HL-60 (cell line): ENCODE results near the gene PAGE1.
"Not testable (repeated sequence)": the region's sequence is repeated elsewhere in the genome, so short reads cannot be mapped to it uniquely, and the experiment has no call there.

Experiments
- DNase-seq, 2 experiments: peaks; one replicate each; pipeline ENCODE4 v3.0.0-alpha.2; 2010 to 2020; ENCODE audit warnings: low read depth in 1 of 2, low spot score in 1 of 2
- H3K27ac ChIP-seq: fragments of 250-450 bp; sonication (Bioruptor Pico); replicated peaks from 2 replicates; pipeline ENCODE4 v1.5.1; 2020; ENCODE audit warnings: mild to moderate bottlenecking, moderate library complexity
- H3K27me3 ChIP-seq: fragments of 250-450 bp; sonication (Bioruptor Pico); 2 replicates; pipeline ENCODE4 v1.5.1; 2021; ENCODE audit warnings: mild to moderate bottlenecking, moderate library complexity; ENCODE audit not compliant: insufficient read depth, poor library complexity, severe bottlenecking
- H3K4me3 ChIP-seq: replicated peaks from 2 replicates; pipeline ENCODE4 v1.5.1; 2011; ENCODE audit warnings: mild to moderate bottlenecking, control low read depth, low read length; ENCODE audit not compliant: insufficient read depth
- GABPA ChIP-seq: IDR thresholded peaks from 2 replicates; pipeline ENCODE4 v1.6.1; 2012; ENCODE audit warnings: low read depth
- POLR2AphosphoS5 ChIP-seq: IDR thresholded peaks from 2 replicates; pipeline ENCODE4 v1.6.1; 2012; ENCODE audit warnings: low read depth
- SPI1 ChIP-seq: IDR thresholded peaks from 2 replicates; pipeline ENCODE4 v1.6.1; 2012; ENCODE audit warnings: low read depth, mild to moderate bottlenecking, borderline replicate concordance
- TF ChIP-seq, protein P1 (sequence below): IDR thresholded peaks from 2 replicates; pipeline ENCODE4 v1.6.1; 2012; ENCODE audit warnings: low read depth; ENCODE audit not compliant: insufficient replicate concordance
- TF ChIP-seq, protein P2 (sequence below): IDR thresholded peaks from one replicate; pipeline ENCODE4 v1.5.1; 2011; ENCODE audit warnings: low read length, control low read depth, inconsistent platforms; ENCODE audit not compliant: insufficient read depth

PAGE1 gene

DNA sequence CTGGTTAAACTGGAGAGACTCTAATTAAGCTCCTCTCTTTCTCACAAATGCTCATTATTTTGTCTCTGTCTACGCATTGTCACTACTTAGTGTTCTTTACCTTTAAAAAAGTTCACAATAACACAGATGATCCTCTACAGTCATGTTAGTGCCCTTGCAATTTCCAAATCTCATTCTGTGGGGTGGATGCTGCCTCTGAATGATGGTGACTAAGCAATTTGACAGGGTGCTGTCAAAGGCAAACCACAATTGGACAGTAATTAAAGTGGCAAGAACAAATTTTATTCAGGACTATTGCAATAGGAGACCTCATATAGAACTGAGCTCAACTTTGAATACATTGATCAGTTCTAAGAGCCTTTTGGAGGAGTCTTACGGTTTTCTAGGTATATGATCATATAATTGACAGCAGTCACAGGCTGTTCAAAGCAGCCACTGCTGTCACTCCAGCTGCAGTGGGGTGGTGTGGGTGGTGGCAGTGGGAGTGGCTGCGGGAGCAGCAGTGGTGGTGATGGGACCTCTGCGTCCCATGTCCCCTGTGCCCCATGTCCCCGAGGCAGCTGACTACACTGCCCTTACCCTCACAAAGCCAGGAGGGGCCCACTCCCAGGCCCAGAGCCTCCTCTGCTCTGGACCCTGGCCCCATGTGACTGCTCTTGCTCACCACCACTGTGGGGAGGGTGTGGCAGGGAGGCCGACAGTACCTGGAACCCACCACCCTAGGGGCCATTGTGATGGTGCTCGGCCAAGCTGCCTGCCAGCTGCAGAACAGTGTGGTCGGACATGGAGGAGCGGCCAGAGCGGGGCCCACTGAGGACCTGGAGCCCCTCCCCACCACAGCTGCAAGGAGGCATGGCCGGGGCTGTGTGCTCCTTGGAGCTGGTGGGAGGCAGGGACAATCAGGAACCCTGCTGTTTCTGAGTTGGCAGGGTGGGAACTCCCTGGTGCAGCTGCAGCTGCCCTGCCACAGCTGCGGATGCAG lies 30.4 kb upstream of the PAGE1 start:
- DNase-seq, result no peak
- Histone ChIP-seq H3K4me3 (no peak overlapping the region), H3K27ac (no peak overlapping the region), H3K27me3 (no peaks in the 10 kb centered on the region)
- TF ChIP-seq, protein P1, sequence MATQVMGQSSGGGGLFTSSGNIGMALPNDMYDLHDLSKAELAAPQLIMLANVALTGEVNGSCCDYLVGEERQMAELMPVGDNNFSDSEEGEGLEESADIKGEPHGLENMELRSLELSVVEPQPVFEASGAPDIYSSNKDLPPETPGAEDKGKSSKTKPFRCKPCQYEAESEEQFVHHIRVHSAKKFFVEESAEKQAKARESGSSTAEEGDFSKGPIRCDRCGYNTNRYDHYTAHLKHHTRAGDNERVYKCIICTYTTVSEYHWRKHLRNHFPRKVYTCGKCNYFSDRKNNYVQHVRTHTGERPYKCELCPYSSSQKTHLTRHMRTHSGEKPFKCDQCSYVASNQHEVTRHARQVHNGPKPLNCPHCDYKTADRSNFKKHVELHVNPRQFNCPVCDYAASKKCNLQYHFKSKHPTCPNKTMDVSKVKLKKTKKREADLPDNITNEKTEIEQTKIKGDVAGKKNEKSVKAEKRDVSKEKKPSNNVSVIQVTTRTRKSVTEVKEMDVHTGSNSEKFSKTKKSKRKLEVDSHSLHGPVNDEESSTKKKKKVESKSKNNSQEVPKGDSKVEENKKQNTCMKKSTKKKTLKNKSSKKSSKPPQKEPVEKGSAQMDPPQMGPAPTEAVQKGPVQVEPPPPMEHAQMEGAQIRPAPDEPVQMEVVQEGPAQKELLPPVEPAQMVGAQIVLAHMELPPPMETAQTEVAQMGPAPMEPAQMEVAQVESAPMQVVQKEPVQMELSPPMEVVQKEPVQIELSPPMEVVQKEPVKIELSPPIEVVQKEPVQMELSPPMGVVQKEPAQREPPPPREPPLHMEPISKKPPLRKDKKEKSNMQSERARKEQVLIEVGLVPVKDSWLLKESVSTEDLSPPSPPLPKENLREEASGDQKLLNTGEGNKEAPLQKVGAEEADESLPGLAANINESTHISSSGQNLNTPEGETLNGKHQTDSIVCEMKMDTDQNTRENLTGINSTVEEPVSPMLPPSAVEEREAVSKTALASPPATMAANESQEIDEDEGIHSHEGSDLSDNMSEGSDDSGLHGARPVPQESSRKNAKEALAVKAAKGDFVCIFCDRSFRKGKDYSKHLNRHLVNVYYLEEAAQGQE, result no peak
- TF ChIP-seq, protein P2, sequence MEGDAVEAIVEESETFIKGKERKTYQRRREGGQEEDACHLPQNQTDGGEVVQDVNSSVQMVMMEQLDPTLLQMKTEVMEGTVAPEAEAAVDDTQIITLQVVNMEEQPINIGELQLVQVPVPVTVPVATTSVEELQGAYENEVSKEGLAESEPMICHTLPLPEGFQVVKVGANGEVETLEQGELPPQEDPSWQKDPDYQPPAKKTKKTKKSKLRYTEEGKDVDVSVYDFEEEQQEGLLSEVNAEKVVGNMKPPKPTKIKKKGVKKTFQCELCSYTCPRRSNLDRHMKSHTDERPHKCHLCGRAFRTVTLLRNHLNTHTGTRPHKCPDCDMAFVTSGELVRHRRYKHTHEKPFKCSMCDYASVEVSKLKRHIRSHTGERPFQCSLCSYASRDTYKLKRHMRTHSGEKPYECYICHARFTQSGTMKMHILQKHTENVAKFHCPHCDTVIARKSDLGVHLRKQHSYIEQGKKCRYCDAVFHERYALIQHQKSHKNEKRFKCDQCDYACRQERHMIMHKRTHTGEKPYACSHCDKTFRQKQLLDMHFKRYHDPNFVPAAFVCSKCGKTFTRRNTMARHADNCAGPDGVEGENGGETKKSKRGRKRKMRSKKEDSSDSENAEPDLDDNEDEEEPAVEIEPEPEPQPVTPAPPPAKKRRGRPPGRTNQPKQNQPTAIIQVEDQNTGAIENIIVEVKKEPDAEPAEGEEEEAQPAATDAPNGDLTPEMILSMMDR, result no peak
- TF ChIP-seq POLR2AphosphoS5 (no peak), GABPA (no peak), SPI1 (no peak)

DNA sequence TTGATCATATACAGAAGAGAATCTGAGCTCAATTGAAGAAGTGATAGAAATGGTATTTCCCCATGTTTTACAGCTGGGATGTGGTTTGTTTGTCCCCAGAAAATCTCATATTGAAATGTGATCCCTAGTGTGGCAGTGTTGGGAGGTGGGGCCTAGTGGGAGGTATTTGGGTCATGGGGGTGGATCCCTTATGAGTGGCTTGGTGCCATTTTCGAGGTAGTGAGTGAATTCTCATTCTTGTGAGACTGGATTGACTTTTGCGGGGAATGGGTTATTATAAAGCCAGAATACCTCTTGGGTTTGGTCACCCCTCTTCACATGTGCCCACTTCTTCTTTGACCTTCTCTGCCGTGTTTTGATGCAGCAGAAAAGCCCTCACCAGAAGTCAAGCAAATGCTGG lies 29.6 kb upstream of the PAGE1 start:
- TF ChIP-seq, protein P2, result no peak
- Histone ChIP-seq H3K27me3 (no peaks in the 10 kb centered on the region), H3K27ac (no peak overlapping the region), H3K4me3 (no peak overlapping the region)
- no peak for DNase-seq

DNA sequence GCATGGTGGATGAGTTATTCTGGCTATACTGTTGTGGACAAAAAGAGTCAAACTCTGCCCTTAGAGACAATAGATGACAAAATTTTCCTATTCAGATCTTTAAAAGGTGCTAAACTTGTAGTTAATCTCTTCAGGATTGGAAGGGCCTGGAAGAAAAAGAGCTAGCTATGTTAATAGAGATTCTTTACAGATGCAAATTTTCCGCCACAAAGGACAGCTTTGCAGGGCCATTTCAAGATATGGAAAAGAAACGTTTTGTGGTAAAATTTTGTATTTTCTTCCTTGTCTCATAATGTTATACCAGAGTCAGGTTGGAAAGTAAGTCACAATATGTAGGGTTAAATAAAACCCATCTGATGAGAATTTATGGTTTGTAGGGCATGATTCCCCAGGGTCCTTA lies 24.3 kb upstream of the PAGE1 start:
- not testable (repeated sequence) for H3K27me3 ChIP-seq, DNase-seq, H3K27ac ChIP-seq, H3K4me3 ChIP-seq

DNA sequence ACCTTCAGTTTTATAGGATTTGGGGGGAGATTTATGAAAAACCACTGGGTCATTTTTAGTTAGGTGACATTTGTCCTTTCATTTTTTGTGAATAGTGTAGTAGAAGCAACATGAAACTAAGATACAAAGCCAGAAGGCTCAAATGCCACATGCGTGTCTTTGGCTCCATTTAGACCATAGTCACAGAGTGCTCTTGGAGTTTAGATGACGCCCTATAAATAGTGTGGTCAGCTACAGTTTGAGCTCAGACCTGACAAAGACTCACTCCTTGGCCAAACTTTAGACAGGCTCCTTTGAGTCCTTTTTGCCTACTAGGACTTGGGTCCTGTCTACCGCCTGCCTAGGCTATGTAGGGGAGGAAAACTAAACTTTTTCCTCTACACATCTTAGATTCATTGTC lies 16.8 kb upstream of the PAGE1 start:
- DNase-seq, result no peak
- TF ChIP-seq GABPA (no peak), SPI1 (no peak), POLR2AphosphoS5 (no peak)
- TF ChIP-seq, protein P1, result no peak
- TF ChIP-seq, protein P2, result no peak
- Histone ChIP-seq H3K27ac (no peak overlapping the region), H3K4me3 (no peak overlapping the region), H3K27me3 (no peaks in the 10 kb centered on the region)
